Mesothelial cell of epicardium (in vitro differentiated cells): Measurements from ENCODE around the gene ALKBH3. TPM values are rescaled to one million over a fixed set of nuclear protein-coding genes. Genes with fewer than 3 reads are reported as not detected.

Experiments
- DNase-seq, 2 experiments: peaks; one replicate each; pipeline ENCODE4 v3.0.0; 2021; ENCODE audit warnings: low spot score in 2 of 2; ENCODE audit not compliant: unreplicated experiment in 2 of 2
- H3K27ac Mint-ChIP-seq: 2 replicates; pipeline ENCODE4 v1.8.0; 2021; ENCODE audit warnings: mixed read lengths
- H3K27me3 Mint-ChIP-seq: 2 replicates; pipeline ENCODE4 v1.8.0; 2021; ENCODE audit warnings: low read depth, mixed read lengths
- H3K36me3 Mint-ChIP-seq: 2 replicates; pipeline ENCODE4 v1.8.0; 2021; ENCODE audit warnings: mixed read lengths
- H3K4me1 Mint-ChIP-seq: 2 replicates; pipeline ENCODE4 v1.8.0; 2021; ENCODE audit warnings: mixed read lengths
- H3K4me3 Mint-ChIP-seq: 2 replicates; pipeline ENCODE4 v1.8.0; 2021; ENCODE audit warnings: mild to moderate bottlenecking, moderate library complexity, mixed read lengths
- H3K9me3 Mint-ChIP-seq: 2 replicates; pipeline ENCODE4 v1.8.0; 2021; ENCODE audit warnings: mixed read lengths
- total RNA-seq: library from RNA; stranded (reverse); gene quantifications from 3 replicates; pipeline ENCODE4 v1.2.1, GENCODE V29; 2021
- TF ChIP-seq, protein P1 (sequence below): fragments of 200-600 bp; sonication (generic); IDR thresholded peaks from one replicate; pipeline ENCODE4 v1.5.0; 2021; ENCODE audit warnings: antibody characterized with exemption; ENCODE audit not compliant: unreplicated experiment

ALKBH3 gene
- total RNA-seq, 1 donor from 2014 or later: 24.3 TPM

DNA sequence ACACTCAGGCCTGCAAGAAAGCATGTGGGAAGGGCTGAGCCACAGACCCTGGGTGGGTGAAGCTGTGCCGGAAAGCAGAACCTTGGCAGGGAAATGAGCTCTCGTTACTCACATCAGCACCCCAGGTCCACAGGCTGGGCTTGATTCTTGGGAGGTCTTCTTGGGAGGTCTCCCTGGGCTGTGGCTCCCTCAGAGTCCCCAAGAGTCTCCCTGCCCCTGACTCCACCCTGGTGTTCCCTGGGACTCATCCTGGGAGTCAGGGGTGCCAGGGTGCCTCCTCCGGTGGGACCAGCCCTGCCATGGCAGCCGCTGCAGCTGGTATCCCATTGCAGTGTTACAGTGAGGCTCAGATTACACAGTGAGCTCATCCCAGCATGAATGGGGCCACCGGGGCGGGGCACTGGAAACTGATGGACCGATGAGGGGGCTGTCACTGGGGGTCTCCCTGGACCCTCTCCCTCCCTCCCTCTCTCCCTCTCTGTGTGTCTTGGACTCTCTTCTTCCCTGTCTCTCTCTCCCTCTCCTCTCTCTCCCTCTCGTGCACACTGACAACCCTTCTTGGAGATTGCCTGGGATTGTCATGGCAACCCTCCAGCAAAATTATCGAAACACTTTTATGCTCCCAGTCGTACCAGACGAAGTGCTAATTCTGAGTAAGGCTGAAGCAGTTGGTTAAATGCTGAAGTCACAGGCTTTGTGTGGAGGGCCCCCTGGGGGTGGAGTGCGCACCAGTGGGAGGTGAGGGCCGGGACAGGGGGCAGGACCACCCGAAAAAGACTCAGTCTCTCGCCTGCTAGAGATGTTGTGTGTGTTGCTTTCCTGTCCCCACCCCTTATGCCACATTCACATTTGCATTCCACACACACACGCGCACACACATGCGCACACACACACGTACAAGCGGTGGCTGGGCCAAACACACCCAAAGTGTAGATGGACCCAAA is 53.2 kb downstream of the ALKBH3 start:
- Mint-ChIP-seq H3K36me3 (no peaks in the 10 kb centered on the region), H3K4me3 (no peak overlapping the region), H3K27ac (no peak overlapping the region), H3K9me3 (no peaks in the 10 kb centered on the region), H3K4me1 (peaks cover 2% of the 10 kb centered on the region), H3K27me3 (peaks cover 24% of the 10 kb centered on the region)
- DNase-seq: no peak
- TF ChIP-seq, protein P1, sequence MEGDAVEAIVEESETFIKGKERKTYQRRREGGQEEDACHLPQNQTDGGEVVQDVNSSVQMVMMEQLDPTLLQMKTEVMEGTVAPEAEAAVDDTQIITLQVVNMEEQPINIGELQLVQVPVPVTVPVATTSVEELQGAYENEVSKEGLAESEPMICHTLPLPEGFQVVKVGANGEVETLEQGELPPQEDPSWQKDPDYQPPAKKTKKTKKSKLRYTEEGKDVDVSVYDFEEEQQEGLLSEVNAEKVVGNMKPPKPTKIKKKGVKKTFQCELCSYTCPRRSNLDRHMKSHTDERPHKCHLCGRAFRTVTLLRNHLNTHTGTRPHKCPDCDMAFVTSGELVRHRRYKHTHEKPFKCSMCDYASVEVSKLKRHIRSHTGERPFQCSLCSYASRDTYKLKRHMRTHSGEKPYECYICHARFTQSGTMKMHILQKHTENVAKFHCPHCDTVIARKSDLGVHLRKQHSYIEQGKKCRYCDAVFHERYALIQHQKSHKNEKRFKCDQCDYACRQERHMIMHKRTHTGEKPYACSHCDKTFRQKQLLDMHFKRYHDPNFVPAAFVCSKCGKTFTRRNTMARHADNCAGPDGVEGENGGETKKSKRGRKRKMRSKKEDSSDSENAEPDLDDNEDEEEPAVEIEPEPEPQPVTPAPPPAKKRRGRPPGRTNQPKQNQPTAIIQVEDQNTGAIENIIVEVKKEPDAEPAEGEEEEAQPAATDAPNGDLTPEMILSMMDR: no peak

DNA sequence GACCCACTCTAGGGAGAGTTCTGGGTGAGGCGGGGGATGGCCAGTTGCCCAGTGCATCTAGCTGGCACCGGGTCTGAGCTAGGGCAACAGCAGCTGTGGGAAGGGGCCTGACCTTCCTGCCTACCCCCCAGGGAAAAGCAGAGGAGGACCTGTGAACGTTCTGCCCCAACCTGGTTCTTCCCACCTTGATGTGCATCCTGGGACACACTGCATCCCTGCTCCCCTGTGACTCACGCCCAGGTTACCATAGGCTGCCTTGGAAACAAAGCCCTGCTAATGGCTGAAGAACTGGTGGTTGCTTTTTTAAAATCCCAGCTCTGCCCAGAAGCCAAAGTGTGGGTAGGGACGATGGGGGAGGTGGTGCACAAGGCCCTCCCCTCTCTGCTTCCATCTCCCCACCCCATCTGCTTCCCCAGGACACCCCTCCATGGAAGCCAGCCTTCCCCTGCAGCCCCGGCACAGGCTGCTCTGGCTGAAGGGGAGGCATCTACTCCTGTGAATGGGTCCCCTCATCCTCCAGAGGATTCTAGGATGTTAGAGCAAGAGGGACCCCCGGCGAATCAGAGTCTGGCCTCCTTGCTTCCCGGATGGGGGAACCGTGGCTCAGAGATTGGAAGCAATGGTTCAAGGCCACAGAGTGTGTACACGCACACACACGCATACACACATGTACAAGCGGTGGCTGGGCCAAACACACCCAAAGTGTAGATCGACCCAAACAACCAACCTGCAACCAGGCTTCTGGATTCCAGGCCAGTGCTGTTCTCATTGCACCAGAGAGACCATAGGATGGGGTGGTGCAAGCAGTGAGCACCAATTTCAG is 54.2 kb downstream of the ALKBH3 start:
- H3K4me1 Mint-ChIP-seq: peaks cover 2% of the 10 kb centered on the region
- DNase-seq: no peak
- H3K9me3 Mint-ChIP-seq: no peaks in the 10 kb centered on the region
- H3K27ac Mint-ChIP-seq: no peak overlapping the region
- H3K36me3 Mint-ChIP-seq: no peaks in the 10 kb centered on the region
- no peak overlapping the region for H3K4me3 Mint-ChIP-seq
- TF ChIP-seq, protein P1: no peak
- H3K27me3 Mint-ChIP-seq: peaks cover 33% of the 10 kb centered on the region

DNA sequence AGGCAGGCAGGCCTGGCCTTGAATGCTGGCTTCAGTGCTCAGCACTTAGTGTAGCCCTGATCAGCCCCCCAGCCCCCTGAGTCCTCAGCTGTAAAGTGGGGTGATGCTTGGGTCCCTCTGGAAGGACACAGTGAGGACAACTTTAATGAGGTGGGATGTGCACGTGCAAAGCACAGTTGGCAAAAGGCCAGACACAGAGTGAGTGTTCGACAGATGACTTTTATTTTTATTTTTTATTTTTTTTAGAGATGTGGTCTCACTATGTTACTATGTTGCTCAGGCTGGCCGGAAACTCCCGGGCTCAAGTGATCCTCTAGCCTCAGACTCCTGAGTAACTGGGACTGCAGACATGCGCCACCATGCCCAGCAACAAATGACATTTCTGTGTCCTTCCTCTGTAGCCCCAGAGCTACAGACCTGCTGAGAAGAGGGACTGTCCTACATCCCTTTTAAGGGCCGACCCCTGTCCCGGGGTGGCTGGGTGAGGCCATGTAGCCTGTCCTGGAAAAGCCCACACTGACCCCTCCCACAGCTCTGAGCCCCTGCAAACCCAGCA is 54.9 kb downstream of the ALKBH3 start:
- peaks cover 2% of the 10 kb centered on the region for H3K4me1 Mint-ChIP-seq
- no peak overlapping the region for H3K4me3 Mint-ChIP-seq
- H3K27ac Mint-ChIP-seq: no peak overlapping the region
- TF ChIP-seq, protein P1: no peak
- no peaks in the 10 kb centered on the region for H3K9me3 Mint-ChIP-seq
- H3K36me3 Mint-ChIP-seq: no peaks in the 10 kb centered on the region
- DNase-seq: no peak
- H3K27me3 Mint-ChIP-seq: peaks cover 39% of the 10 kb centered on the region

DNA sequence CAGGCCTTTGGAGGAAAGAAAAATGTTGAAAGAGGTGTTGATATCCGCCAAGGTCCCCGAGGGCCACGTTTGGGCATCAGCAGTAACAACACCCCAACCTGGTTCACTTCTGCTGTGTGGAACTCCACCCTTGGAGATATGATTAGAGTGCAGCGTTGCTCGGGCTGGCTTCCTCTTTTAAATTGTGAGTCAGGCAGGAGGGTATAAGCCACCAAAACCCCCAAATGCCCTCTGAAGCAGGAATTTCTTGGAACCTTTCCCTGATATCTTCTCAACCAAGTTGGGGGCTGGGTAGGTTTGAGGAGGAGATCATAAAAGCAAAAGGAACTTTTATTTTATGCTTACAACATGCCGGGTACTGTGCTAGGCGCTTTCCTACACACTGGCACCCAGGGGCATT is 55.4 kb downstream of the ALKBH3 start:
- TF ChIP-seq, protein P1: no peak
- DNase-seq: no peak
- Mint-ChIP-seq H3K27ac (no peak overlapping the region), H3K4me1 (peaks cover 2% of the 10 kb centered on the region), H3K4me3 (no peak overlapping the region), H3K36me3 (no peaks in the 10 kb centered on the region), H3K27me3 (peaks cover 45% of the 10 kb centered on the region), H3K9me3 (no peaks in the 10 kb centered on the region)

DNA sequence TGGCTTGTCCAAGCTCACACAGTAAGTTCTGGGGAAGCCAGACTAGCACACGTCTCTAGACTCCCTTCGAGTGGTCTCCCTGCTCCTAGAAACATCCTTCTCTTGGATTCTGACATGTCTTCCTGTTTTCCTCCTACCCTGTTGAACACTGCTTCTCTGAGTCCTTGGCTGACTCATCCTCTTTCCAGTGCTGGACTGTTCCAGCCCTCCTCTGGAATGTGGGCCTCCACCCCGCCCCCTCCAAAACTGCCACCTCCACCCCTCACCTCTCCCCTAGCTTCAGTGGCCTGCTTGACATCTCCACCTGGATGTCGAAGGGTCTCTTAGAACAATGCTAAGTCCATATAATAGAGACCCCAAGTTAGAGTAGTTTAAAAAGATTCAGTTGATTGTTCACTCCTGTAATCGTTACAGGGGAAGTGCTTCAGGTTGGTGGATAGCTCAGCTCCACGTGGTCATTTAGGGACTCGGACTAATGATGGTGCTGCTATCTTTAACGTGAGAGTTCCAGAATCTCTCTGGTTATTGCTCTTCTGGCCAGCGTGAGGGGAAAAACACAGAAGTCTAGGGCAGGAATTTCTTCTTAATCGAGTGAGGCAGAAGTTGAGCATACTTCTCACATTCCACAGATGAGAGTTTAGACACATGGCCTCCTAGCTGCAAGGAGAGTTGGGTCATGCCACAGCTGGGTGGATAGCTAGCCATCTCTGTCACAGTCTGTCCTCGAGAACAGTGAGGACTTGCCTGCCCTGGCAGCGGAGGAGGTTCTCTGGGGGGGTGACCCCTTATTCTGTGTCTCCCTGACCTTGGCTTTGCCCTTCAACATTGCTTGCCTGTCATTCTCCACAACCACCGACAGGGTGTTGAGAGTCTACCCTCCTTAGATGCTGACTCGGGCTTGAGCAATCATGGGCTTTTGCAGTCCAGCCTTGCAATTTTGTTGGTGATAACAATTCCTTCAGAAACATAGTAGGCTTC is 57.1 kb downstream of the ALKBH3 start:
- TF ChIP-seq, protein P1: no peak
- peaks cover 7% of the 10 kb centered on the region for H3K4me1 Mint-ChIP-seq

More for the DNA sequence above, 57.1 kb downstream of the ALKBH3 start:
- Mint-ChIP-seq H3K36me3 (no peaks in the 10 kb centered on the region), H3K27ac (no peak overlapping the region), H3K27me3 (peaks cover 55% of the 10 kb centered on the region), H3K4me3 (no peak overlapping the region), H3K9me3 (no peaks in the 10 kb centered on the region)
- DNase-seq: no peak
